Activated CD4-positive, CD25-positive, alpha-beta regulatory T cell (primary cell): Measurements from ENCODE around the gene PIP4K2B.

Experiments
- DNase-seq, 4 experiments: peaks; one replicate each; lab custom pipeline; 2025; lab: John Stamatoyannopoulos, UW

The PIP4K2B gene

GRCh38 chr17:38779965-38780752 lies 19.2 kb downstream of the PIP4K2B start:
- DNase-seq = no peak

- DNase-seq = no peak
Observed at GRCh38 chr17:38777641-38778250, 21.6 kb downstream of the PIP4K2B start.

- no peak for DNase-seq
Observed at GRCh38 chr17:38773258-38773657, 26.1 kb downstream of the PIP4K2B start.

GRCh38 chr17:38768417-38768816 lies 30.9 kb downstream of the PIP4K2B start:
- DNase-seq = no peak

GRCh38 chr17:38766341-38766740 lies 33.0 kb downstream of the PIP4K2B start:
- DNase-seq = no peak

- DNase-seq = no peak
Observed at GRCh38 chr17:38762231-38762630, 37.1 kb downstream of the PIP4K2B start.

GRCh38 chr17:38761612-38762011 lies 37.7 kb downstream of the PIP4K2B start:
- no peak for DNase-seq

- DNase-seq = no peak
Observed at GRCh38 chr17:38753071-38753506, 46.3 kb downstream of the PIP4K2B start.

GRCh38 chr17:38752308-38753070 lies 46.9 kb downstream of the PIP4K2B start, which contains the start of gene PSMB3:
Gene PSMB3, plus strand, starts transcription at chr17:38752741. Its CDS starts 86 bp downstream, at chr17:38752827.
- DNase-seq = peak; percentile 78 to 87 (median 86)

- DNase-seq = peak; percentile 71 to 85 (median 78)
Observed at GRCh38 chr17:38751808-38752307, 47.5 kb downstream of the PIP4K2B start.

- DNase-seq = no peak
Observed at GRCh38 chr17:38751144-38751807, 48.1 kb downstream of the PIP4K2B start.

GRCh38 chr17:38750312-38751121 lies 48.8 kb downstream of the PIP4K2B start:
- no peak for DNase-seq

- no peak for DNase-seq
Observed at GRCh38 chr17:38750044-38750311, 49.4 kb downstream of the PIP4K2B start.

- DNase-seq = no peak
Observed at GRCh38 chr17:38749223-38750043, 49.9 kb downstream of the PIP4K2B start.

GRCh38 chr17:38748892-38749222 lies 50.5 kb downstream of the PIP4K2B start:
- DNase-seq = no peak

- DNase-seq = no peak
Observed at GRCh38 chr17:38748149-38748891, 51.0 kb downstream of the PIP4K2B start, which contains the start of gene PCGF2. Gene PCGF2, minus strand, starts transcription at chr17:38748336. Its CDS starts 7,934 bp downstream, at chr17:38740402.

GRCh38 chr17:38747463-38748148 lies 51.8 kb downstream of the PIP4K2B start:
- DNase-seq = no peak

GRCh38 chr17:38746849-38747462 lies 52.4 kb downstream of the PIP4K2B start:
- no peak for DNase-seq
